GM12878 (cell line): ENCODE data around the gene CNPPD1. TPM values are rescaled to one million over a fixed set of nuclear protein-coding genes. Genes with fewer than 3 reads are reported as not detected.

Experiments
- ATAC-seq: fragments of 200-7000 bp; cut with Tn5 transposase; 3 replicates; pipeline ENCODE4 v1.9.1; 2020; ENCODE audit warnings: mild to moderate bottlenecking, moderate library complexity
- BruUV-seq: library from RNA; stranded (reverse); fragments of 400-500 nt; replicated peaks from 2 replicates; lab custom pipeline; 2021; lab: Mats Ljungman, UMichigan
- CTCF ChIA-PET: fragments of 300-600 bp; sonication (Branson Sonifier 250); formaldehyde crosslinking; extraction: SDS; loops from one replicate; lab custom pipeline; 2021; ENCODE audit warnings: inconsistent platforms; lab: Yijun Ruan, JAX
- POLR2A ChIA-PET: fragments of 350-600 bp; formaldehyde crosslinking; extraction: SDS; loops from one replicate; lab custom pipeline; 2021; ENCODE audit warnings: inconsistent platforms; lab: Charles Lee
- RAD21 ChIA-PET: fragments of 300-600 bp; sonication (Branson Sonifier 250); formaldehyde crosslinking; loops from one replicate; lab custom pipeline; 2023; ENCODE audit warnings: antibody characterized with exemption; ENCODE audit not compliant: unreplicated experiment; lab: Charles Lee
- SMC1A ChIA-PET: fragments of 300-600 bp; sonication (Branson Sonifier 250); formaldehyde crosslinking; loops from one replicate; lab custom pipeline; 2023; ENCODE audit not compliant: unreplicated experiment, uncharacterized antibody; lab: Charles Lee
- DNase-seq: peaks from one replicate; pipeline ENCODE4 v3.0.0-alpha.2; 2011; ENCODE audit warnings: low read depth, low spot score
- FAIRE-seq: peaks from 3 replicates; lab custom pipeline; 2011; peaks lifted over from hg19 to GRCh38; lab: Jason Lieb, UNC
- H2AFZ ChIP-seq: 2 replicates; pipeline ENCODE4 v1.6.0; 2011; ENCODE audit warnings: low read depth, low read length, control low read depth; ENCODE audit not compliant: control insufficient read depth
- H3K27ac ChIP-seq: 2 replicates; pipeline ENCODE4 v1.5.1; 2011; ENCODE audit warnings: control low read depth; ENCODE audit not compliant: control insufficient read depth, insufficient read depth
- H3K27me3 ChIP-seq, 2 experiments: replicated peaks in 1 of 2; 2 replicates each; pipeline versions ENCODE4 v1.6.0 to v1.6.1; 2011; ENCODE audit warnings: low read length in 1 of 2; ENCODE audit not compliant: control insufficient read depth in 2 of 2, insufficient read depth in 2 of 2
- H3K36me3 ChIP-seq, 2 experiments: 2 replicates each; pipeline ENCODE4 v1.5.1; 2011; ENCODE audit warnings: low read length in 1 of 2; ENCODE audit not compliant: control insufficient read depth in 2 of 2, insufficient read depth in 2 of 2
- H3K4me1 ChIP-seq: 2 replicates; pipeline ENCODE4 v1.6.1; 2011; ENCODE audit warnings: mild to moderate bottlenecking, low read length, moderate library complexity, mixed read lengths; ENCODE audit not compliant: control insufficient read depth, insufficient read depth
- H3K4me2 ChIP-seq: 2 replicates; pipeline ENCODE4 v1.6.0; 2011; ENCODE audit warnings: control low read depth; ENCODE audit not compliant: control insufficient read depth, insufficient read depth
- H3K4me3 ChIP-seq: fragments of 200-600 bp; sonication (generic); 2 replicates; pipeline ENCODE4 v1.5.1; 2016
- H3K79me2 ChIP-seq: 2 replicates; pipeline ENCODE4 v1.6.0; 2011; ENCODE audit warnings: low read length; ENCODE audit not compliant: control insufficient read depth, insufficient read depth
- H3K9ac ChIP-seq: 2 replicates; pipeline ENCODE4 v1.8.0; 2011; ENCODE audit warnings: low read length, control low read depth, mixed read lengths; ENCODE audit not compliant: control insufficient read depth, insufficient read depth
- H3K9me3 ChIP-seq: replicated peaks from 3 replicates; pipeline ENCODE4 v1.5.1; 2011; ENCODE audit warnings: mild to moderate bottlenecking, low read length; ENCODE audit not compliant: control insufficient read depth, insufficient read depth
- H4K20me1 ChIP-seq: 2 replicates; pipeline ENCODE4 v1.6.0; 2011; ENCODE audit not compliant: control insufficient read depth, insufficient read depth
- CHD2 ChIP-seq: IDR thresholded peaks from 2 replicates; pipeline ENCODE4 v1.6.1; 2011; ENCODE audit warnings: low read depth, low read length, improper control_type of control experiment, borderline replicate concordance
- ZBTB40 ChIP-seq: fragments of 450-650 bp; IDR thresholded peaks from 2 replicates; pipeline ENCODE4 v1.6.1; 2016; ENCODE audit warnings: mild to moderate bottlenecking, moderate library complexity, borderline replicate concordance
- WGBS: methylation state at CpG from one replicate; pipeline ENCODE4 v1.1.6; 2016; ENCODE audit warnings: low lambda C conversion rate; ENCODE audit not compliant: insufficient replicate concordance, insufficient coverage; ENCODE audit errors: missing lambda C conversion rate; 5-methylcytosine and 5-hydroxymethylcytosine counted together
- in situ Hi-C: fragments of 300-500 bp; cut with MboI; formaldehyde crosslinking; loops from 9 replicates; pipeline ENCODE4 v1.14.3; 2018; ENCODE audit warnings: mixed read lengths
- intact Hi-C: fragments of 100-400 bp; cut with micrococcal nuclease; formaldehyde crosslinking; loops from one replicate; pipeline ENCODE4 v1.14.2; 2022; ENCODE audit not compliant: unreplicated experiment
- polyA plus RNA-seq, 11 experiments: library from polyadenylated mRNA; depleted of rRNA in 4 of 11; unstranded in 6 of 11; stranded (reverse) in 5 of 11; fragments of >200 nt; fragmentation: Nextera tagmentation in 4 of 11; fragmentation: Illumina TruSeq in 1 of 11; extraction: Ambion mirVana in 4 of 11; extraction: Trizol in 1 of 11; gene quantifications; 1 replicate in 1 of 11; 2 replicates in 10 of 11; pipeline versions ENCODE4 v1.2.1 to v1.2.3, GENCODE V29; 2011 to 2016; ENCODE audit warnings: inconsistent platforms in 2 of 11, missing spikeins in 2 of 11, low read depth in 1 of 11
- total RNA-seq, 4 experiments: library from RNA; depleted of rRNA in 3 of 4; stranded (reverse); fragments of >200 nt in 3 of 4; fragmentation: Illumina TruSeq in 1 of 4; extraction: Trizol in 1 of 4; gene quantifications; 2 replicates each; pipeline versions ENCODE4 v1.2.1 to v1.2.3, GENCODE V29; 2013 to 2021

The CNPPD1 gene
- total and polyA plus RNA-seq, 10 of the 15 experiments (the other 5 are each of a cell fraction or from before 2014, with no cell fraction given), result 12.2 to 86.6 (median 43.4) TPM

GRCh38 chr2:219169930-219170654 is 6.6 kb downstream of the CNPPD1 start, which contains the start of gene SLC23A3:
Gene SLC23A3, minus strand, starts transcription at chr2:219170029. Its CDS starts 45 bp downstream, at chr2:219169984.
- Histone ChIP-seq H3K36me3 (peaks cover 4 to 9% of the 10 kb centered on the region in 2 experiments), H3K9ac (no peak within 1 kb of the TSS), H4K20me1 (no peaks in the 10 kb centered on the region), H3K27me3 (no peaks in the 10 kb centered on the region), H3K4me1 (no peaks in the 10 kb centered on the region; the same call in 1 of the 2 replicates), H3K27ac (no peak within 1 kb of the TSS), H3K4me3 (no peak within 1 kb of the TSS), H3K9me3 (no peaks in the 10 kb centered on the region), H2AFZ (no peak within 1 kb of the TSS), H3K79me2 (no peaks in the 10 kb centered on the region), H3K4me2 (no peak within 1 kb of the TSS)
- WGBS, result 87% methylated on average over 10 of the region's 10 CpGs
- ChIA-PET SMC1A (interaction anchor here (1.1 to 2.9 kb wide), 9 partner anchors 9 to 131 kb away, joined by 3 to 20 read pairs (median 4); partner anchors contain the start of gene ZFAND2B), RAD21 (interaction anchor here (0.9 to 4.1 kb wide), 9 partner anchors 11 to 129 kb away, joined by 3 to 33 read pairs (median 3); partner anchors contain the start of genes GLB1L, STK16, TUBA4A and TUBA4B), CTCF (interaction anchor here (0.7 to 5.6 kb wide), 21 partner anchors 9 to 187 kb away, joined by 3 to 48 read pairs (median 8); partner anchors contain the start of genes DNAJB2, GLB1L, STK16 and TUBA4A), POLR2A (interaction anchor here (0.6 to 1.6 kb wide), 2 partner anchors 41 to 83 kb away, joined by 4 to 11 read pairs; partner anchors contain the start of gene TUBA4B)
- BruUV-seq, result no TSS peak
- TF ChIP-seq CHD2 (no peak), ZBTB40 (no peak)
- DNase-seq (no peak), FAIRE-seq (no peak), ATAC-seq (no peak)
- intact Hi-C loops (no loop called here), in situ Hi-C loops (loop anchor here (5.0 kb wide), 1 partner anchor 37 kb away; the partner anchor contains the start of gene ZFAND2B)
